CD1c-positive myeloid dendritic cell (primary cell): Measurements from ENCODE around the gene AMACR.
"Not testable (repeated sequence)": the region's sequence is repeated elsewhere in the genome, so short reads cannot be mapped to it uniquely, and the experiment has no call there.

ENCODE experiments used
- DNase-seq: peaks from one replicate; pipeline ENCODE4 v3.0.0-alpha.2; 2016; ENCODE audit errors: extremely low spot score

AMACR gene

DNA sequence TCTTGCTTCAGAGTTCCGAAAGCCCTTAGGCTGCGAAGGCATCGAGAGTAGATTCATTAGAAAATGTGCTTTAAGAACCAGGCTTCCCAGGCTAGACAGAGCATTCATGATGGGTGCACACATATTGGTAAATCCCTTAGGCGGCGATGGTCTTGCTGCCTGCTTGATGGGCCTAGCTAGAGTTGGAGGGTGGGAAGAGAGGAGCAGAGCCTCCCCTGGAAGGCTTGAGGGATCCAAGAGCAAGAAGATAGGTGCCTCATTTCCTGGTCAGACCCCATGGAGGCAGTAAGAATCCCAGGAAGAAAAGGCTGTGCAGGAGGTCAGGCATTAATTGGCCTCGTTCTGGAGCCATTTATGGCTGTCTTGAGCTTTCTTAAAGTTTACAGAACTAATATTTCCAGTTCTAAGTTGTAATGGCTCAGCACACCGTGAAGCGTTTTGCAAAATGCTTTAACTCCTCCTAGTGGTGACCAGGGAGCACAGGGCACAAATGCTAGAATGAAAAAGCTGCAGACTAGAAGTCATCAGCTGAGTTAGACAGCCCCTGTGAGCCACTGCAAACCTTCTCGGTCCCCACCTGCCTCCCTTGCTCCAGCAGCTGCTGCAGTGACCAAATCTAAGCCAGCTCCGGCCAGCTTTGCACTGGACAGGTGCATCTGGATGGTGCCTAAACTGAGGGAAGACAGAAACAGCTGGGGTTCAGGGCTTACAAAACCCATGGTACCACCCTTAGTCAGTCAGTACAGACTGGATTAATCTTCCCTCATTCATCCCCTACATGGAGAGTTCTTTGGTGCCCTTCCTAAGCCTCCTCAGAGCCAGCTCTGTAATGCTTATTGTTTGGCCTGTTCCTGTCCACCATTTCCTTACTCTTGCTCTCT is 38.0 kb downstream of the AMACR start:
- no peak for DNase-seq

DNA sequence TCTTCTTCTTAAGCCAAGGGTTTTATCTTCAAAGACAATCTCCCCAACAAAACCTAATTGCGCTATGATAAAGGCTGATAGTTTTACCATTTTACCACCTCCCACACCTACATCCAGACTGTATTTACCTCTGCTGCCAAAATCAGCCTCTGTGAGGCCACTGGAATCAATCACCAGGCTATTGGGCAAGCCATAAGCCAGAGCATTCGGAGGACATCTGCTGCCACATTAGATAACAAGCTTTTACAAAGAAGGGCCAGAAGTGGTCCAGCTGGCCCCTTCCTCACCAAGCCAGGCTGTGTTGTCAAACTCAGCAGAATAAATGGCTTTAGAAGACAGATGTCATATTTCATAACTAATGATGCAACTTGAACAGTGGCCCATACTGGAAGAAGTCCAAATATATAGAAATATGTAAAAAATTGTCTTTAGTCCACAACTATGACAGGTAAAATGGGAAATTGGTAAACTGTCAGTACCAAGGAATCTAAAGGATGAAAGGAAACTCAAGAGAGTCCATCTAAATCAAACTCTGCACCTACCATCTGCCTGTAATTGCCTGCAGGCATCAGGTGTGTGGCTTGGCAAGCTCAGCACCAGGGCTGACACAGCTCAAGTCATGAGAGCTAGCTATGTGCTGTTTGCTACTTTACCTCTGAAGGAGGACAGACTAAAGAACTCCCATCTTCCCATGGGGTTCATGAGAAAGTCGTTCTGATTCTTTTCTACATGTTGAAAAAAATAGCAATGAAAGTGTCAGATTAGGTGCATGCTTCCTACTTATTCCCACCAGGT is 39.4 kb downstream of the AMACR start:
- no peak for DNase-seq

DNA sequence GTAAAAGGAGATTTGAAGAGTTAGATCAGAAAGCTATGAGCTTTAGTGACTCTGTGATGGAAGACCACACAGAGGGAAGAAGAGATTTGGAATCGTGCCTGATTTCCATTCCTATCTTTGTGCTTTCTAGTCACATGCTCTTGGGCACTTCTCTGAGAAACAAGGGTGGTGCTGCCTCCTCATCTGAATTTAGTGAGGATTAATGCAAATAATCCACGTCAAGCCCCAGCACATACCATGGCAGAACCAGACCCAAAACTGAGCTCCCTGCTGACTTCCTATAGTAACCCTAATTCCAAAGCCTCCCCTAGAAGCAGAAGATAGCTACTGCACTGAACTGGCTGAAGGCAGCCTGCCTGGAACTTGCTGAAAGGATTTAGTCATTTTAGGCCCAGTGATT is 41.0 kb downstream of the AMACR start:
- DNase-seq: no peak

DNA sequence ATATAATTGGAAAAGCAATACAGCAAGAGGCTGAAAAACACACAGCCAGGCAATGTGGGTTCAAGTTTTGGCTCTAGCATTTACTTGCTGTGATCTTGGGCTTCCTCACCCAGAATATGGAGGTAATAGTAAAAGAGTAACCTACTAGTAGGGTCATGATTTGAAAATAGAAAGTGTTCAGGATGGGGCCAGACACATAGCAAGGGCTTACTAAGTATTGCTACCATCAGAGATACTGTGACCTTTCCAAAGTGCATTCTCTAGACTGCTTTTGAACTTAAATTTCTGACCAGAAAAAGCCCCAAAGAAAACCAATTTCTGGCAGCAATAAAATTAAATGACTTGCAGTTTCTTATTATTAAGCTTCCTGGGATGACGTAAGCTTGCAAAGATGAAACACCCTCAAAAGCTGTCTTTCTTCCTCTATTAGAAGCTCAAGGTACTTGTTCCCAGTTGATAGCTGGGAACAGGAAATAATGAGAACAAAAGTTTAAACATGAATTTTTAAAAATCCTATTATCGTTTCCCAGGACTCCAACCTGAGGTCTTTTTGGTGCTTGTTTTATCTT is 43.6 kb downstream of the AMACR start:
- no peak for DNase-seq

DNA sequence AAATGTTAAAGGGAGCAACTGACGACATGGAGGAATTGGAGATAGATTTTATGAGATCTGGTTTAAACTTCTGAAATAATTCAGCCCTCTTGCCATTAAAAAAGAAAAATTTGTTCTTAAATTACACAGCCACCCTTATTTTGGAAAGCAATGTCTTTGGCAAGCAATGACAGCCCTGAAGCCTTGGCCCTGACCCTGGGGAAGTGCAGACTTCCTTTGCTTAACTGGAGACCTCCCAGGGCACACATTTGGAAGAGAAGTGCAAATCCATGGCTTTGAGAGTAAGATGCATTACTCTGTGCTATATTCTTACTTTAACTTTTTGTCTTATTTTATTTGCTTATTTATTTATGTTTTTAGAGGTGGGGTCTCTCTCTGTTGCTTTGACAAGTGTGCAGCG is 49.7 kb downstream of the AMACR start:
- DNase-seq: no peak

DNA sequence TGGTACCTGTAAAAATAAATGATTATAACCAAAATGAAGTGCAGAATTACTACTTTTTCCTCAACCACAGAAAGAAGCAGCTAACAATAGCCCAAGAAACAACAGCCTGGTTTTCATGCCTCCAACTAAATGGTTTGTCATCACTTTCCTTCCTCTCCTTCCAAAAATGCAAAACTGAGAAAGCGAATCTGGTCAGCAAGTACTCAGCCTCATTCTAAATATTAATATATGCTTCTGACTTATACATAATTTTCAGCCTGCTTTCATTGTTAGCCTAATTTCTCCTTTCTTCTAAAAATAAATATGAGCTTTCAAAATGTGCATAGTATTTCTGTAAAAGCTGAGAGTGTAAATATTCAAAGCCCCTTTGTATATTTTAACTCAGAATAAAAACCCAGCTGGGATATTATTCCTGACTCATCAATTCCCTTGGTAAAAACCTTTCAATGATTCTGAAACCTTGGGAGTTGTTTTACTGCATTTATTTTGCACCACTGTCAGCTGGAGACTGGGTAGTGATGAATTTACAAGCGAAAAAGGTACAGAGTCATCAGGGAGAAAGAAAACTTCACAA is 50.2 kb downstream of the AMACR start:
- no peak for DNase-seq

DNA sequence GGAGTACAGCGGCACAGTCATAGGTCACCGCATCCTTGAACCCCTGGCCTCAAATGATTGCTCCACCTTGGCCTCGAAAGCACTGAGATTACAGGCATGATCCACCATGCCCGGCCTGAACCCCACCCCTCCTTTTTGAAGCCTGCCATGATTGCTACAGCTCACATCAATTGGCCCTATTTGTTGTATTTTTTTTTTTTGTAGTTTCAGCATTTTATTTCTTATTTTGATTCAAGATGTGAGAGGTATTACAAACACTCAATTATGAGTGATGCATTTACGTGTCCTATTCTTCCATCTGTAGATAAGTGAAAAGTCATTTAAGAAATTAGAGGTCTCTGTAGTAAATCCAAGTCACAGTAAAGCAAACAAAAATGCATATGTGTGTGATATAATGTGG is 55.7 kb downstream of the AMACR start:
- DNase-seq: not testable (repeated sequence)

DNA sequence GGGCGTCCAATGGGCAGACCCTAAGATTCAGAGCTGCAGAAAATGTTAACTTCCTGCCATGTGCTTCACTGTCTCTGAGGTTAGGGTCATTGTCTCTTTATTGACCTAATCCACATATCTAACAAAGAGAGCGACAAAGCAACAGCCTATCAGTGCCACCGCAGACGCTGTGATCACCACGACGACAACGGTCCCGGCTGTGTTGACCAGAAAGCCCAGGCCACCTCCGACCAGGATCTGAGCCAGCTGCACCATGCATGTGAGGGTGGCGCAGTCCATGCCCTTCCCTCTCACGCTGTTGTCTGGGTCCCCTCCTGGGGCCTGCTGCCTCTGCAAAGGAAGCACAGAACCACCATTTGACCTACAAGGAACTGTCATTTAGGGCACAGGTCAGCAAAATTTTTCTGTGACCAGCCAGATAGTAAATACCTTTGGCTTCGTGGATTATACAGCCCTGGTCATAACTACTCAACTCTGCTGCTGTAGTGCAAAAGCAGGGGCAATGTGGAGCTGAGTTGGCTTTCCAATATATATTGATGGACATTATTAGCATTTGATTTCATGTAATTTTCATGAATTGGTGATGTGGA is 63.2 kb downstream of the AMACR start:
- DNase-seq: no peak

DNA sequence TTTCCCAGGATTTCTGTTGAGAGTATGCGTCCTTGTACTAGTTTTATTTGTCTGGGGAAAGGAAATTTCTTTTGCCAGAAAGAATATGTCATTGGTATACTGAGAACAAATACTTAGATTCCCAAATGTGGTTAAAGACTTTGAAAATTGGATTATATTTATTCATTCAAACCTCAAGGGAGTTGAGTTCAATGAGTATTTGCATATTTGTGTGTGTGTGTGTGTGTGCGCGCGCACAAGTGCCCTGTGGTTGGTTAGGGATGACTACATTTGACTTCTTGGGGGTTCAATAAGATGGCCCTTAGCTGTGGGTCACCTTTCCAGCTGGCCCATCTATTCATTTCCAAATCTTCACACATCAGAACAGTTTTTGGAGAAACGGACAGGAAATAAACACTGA is 66.8 kb downstream of the AMACR start:
- DNase-seq: no peak

DNA sequence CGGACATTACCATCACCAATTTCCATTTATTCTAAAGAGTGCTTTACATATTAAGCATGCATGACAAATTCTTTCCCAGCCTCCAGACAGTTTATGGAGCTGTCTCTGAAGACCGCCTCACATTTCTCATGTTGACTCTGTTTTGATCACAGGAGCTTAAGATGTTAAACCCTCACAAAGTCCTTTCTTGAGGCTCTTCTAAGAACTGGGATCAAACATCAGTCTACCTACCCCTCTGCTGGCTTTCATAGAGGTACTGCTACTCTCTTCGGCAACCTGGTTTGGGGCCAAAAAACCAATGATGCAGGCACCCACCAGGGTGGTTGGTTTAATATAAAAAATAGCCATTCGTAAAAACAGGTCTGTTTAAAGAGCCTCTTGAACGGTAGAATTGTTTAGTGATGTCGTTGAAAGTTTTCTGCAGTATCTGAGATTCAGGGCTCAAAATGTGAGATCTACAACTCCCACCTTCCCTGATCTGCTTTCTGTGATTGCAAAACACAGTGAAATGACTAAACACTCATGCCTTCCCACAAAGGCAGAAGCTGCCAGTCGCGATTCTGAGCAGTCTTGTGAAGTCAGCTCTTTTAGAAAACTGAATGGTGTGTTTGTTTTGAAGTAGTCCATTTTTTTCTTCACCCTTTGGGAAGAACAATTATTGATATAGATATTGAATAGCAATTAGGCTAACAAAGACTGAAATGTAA is 68.1 kb downstream of the AMACR start:
- DNase-seq: no peak

DNA sequence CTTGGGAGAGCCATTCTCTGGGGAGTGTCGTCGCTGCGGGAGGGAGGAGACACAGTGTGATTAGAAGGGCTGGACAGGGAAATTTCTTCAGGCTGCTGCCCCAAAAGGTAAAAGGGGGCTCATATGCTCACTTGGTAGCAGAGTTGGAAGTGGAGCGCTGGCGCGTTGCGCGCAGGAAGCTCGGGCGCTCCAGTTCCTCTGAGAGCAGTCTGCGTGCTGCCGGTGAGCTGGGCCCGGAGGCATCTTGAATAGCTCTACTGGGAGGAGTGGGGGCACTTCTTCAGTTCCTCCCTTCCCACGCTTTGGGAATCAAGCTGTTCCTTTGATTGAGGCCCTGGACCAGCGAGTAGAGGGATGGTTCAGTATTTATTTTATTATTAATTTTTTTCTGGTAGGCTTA is 69.0 kb downstream of the AMACR start:
- DNase-seq: no peak

DNA sequence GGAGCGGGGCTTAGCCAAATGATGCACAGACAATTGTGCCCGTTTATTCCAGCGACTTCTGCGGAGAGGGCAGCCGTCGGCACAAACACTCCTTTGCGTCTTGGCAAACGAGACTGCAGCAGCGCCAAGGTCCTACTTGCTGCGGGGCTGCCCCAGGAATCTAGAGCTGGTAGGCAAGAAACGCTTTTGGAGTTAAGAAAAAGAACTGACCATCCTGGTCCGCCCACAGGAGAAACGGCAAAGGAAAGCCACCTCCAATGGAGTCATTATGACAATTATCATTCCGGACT is 69.4 kb downstream of the AMACR start:
- no peak for DNase-seq

DNA sequence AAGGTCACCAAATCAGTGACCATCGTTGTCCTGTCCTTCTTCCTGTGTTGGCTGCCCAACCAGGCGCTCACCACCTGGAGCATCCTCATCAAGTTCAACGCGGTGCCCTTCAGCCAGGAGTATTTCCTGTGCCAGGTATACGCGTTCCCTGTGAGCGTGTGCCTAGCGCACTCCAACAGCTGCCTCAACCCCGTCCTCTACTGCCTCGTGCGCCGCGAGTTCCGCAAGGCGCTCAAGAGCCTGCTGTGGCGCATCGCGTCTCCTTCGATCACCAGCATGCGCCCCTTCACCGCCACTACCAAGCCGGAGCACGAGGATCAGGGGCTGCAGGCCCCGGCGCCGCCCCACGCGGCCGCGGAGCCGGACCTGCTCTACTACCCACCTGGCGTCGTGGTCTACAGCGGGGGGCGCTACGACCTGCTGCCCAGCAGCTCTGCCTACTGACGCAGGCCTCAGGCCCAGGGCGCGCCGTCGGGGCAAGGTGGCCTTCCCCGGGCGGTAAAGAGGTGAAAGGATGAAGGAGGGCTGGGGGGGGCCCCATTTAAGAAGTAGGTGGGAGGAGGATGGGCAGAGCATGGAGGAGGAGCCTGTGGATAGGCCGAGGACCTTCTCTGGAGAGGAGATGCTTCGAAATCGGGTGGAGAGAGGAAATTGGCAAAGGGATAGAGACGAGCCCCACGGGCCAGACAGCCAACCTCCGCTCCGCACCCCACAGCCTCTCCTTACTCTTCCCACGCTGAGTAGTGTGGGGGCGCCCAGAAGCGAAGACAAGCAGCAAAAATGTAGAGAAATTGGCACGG is 69.9 kb downstream of the AMACR start:
- no peak for DNase-seq

DNA sequence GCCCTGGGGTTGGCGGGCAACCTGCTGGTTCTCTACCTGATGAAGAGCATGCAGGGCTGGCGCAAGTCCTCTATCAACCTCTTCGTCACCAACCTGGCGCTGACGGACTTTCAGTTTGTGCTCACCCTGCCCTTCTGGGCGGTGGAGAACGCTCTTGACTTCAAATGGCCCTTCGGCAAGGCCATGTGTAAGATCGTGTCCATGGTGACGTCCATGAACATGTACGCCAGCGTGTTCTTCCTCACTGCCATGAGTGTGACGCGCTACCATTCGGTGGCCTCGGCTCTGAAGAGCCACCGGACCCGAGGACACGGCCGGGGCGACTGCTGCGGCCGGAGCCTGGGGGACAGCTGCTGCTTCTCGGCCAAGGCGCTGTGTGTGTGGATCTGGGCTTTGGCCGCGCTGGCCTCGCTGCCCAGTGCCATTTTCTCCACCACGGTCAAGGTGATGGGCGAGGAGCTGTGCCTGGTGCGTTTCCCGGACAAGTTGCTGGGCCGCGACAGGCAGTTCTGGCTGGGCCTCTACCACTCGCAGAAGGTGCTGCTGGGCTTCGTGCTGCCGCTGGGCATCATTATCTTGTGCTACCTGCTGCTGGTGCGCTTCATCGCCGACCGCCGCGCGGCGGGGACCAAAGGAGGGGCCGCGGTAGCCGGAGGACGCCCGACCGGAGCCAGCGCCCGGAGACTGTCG is 70.7 kb downstream of the AMACR start:
- DNase-seq: no peak

DNA sequence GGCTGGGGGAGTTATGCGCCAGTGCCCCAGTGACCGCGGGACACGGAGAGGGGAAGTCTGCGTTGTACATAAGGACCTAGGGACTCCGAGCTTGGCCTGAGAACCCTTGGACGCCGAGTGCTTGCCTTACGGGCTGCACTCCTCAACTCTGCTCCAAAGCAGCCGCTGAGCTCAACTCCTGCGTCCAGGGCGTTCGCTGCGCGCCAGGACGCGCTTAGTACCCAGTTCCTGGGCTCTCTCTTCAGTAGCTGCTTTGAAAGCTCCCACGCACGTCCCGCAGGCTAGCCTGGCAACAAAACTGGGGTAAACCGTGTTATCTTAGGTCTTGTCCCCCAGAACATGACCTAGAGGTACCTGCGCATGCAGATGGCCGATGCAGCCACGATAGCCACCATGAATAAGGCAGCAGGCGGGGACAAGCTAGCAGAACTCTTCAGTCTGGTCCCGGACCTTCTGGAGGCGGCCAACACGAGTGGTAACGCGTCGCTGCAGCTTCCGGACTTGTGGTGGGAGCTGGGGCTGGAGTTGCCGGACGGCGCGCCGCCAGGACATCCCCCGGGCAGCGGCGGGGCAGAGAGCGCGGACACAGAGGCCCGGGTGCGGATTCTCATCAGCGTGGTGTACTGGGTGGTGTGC is 71.4 kb downstream of the AMACR start, which contains the start of gene RXFP3:
RXFP3 (plus strand) TSS at position 6 of the 636 bp plus-strand sequence; CDS start at position 361, 355 bp downstream.
- DNase-seq: no peak
